Glutamatergic neuron (in vitro differentiated cells): Measurements from ENCODE around the gene SPDL1. TPM values are rescaled to one million over a fixed set of nuclear protein-coding genes. Genes with fewer than 3 reads are reported as not detected.

Experiments used
- DNase-seq: peaks from one replicate; pipeline ENCODE4 v3.0.0; 2022
- H3K27ac Mint-ChIP-seq: one replicate; pipeline ENCODE4 v1.8.0; 2020; ENCODE audit warnings: mild to moderate bottlenecking, mixed read lengths, inconsistent platforms; ENCODE audit not compliant: unreplicated experiment
- H3K27me3 Mint-ChIP-seq: one replicate; pipeline ENCODE4 v1.8.0; 2020; ENCODE audit warnings: mild to moderate bottlenecking, moderate library complexity, mixed read lengths, inconsistent platforms; ENCODE audit not compliant: unreplicated experiment
- H3K36me3 Mint-ChIP-seq: one replicate; pipeline ENCODE4 v1.8.0; 2020; ENCODE audit warnings: mild to moderate bottlenecking, mixed read lengths, inconsistent platforms; ENCODE audit not compliant: unreplicated experiment
- H3K4me1 Mint-ChIP-seq: one replicate; pipeline ENCODE4 v1.8.0; 2020; ENCODE audit warnings: mild to moderate bottlenecking, low read depth, mixed read lengths, inconsistent platforms; ENCODE audit not compliant: unreplicated experiment
- H3K4me3 Mint-ChIP-seq: one replicate; pipeline ENCODE4 v1.8.0; 2020; ENCODE audit warnings: mild to moderate bottlenecking, mixed read lengths, inconsistent platforms; ENCODE audit not compliant: unreplicated experiment
- H3K9me3 Mint-ChIP-seq: one replicate; pipeline ENCODE4 v1.8.0; 2020; ENCODE audit warnings: mild to moderate bottlenecking, moderate library complexity, mixed read lengths, inconsistent platforms; ENCODE audit not compliant: unreplicated experiment
- total RNA-seq: library from RNA; stranded (reverse); fragmentation: NEBNext Ultra II Directional; extraction: Animal tissue kit (Norgen Biotek cat#: 25700); gene quantifications from one replicate; pipeline ENCODE4 v1.2.1, GENCODE V29; 2021; ENCODE audit not compliant: unreplicated experiment
- TF ChIP-seq, protein P1 (sequence below): fragments of 200-600 bp; sonication (generic); IDR thresholded peaks from one replicate; pipeline ENCODE4 v1.5.0; 2021; ENCODE audit not compliant: partially characterized antibody, unreplicated experiment

SPDL1 gene
- total RNA-seq, 1 donor from 2014 or later = 19.0 TPM

DNA sequence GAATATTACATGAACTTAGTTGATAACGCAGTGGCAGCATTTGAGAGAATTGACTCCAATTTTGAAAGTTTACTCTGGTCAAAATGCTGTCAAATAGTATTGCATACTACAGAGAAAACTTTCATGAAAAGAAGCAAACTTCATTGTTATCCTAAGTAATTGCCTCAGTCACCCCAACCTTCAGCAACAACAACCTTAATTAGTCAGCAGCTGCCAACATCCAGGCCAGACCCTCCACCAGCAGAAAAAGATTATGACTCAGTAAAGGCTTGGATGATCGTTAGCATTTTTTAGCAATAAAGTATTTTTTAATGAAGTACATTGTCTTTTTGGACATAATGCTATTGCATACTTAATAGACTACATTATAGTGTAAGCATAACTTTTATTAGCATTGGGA, 40.8 kb upstream of the SPDL1 start:
- Mint-ChIP-seq H3K4me1 (no peaks in the 10 kb centered on the region), H3K4me3 (no peak overlapping the region), H3K9me3 (no peaks in the 10 kb centered on the region), H3K27me3 (no peaks in the 10 kb centered on the region), H3K36me3 (peaks cover 4% of the 10 kb centered on the region), H3K27ac (no peak overlapping the region)
- DNase-seq = no peak
- TF ChIP-seq, protein P1, sequence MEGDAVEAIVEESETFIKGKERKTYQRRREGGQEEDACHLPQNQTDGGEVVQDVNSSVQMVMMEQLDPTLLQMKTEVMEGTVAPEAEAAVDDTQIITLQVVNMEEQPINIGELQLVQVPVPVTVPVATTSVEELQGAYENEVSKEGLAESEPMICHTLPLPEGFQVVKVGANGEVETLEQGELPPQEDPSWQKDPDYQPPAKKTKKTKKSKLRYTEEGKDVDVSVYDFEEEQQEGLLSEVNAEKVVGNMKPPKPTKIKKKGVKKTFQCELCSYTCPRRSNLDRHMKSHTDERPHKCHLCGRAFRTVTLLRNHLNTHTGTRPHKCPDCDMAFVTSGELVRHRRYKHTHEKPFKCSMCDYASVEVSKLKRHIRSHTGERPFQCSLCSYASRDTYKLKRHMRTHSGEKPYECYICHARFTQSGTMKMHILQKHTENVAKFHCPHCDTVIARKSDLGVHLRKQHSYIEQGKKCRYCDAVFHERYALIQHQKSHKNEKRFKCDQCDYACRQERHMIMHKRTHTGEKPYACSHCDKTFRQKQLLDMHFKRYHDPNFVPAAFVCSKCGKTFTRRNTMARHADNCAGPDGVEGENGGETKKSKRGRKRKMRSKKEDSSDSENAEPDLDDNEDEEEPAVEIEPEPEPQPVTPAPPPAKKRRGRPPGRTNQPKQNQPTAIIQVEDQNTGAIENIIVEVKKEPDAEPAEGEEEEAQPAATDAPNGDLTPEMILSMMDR = no peak

DNA sequence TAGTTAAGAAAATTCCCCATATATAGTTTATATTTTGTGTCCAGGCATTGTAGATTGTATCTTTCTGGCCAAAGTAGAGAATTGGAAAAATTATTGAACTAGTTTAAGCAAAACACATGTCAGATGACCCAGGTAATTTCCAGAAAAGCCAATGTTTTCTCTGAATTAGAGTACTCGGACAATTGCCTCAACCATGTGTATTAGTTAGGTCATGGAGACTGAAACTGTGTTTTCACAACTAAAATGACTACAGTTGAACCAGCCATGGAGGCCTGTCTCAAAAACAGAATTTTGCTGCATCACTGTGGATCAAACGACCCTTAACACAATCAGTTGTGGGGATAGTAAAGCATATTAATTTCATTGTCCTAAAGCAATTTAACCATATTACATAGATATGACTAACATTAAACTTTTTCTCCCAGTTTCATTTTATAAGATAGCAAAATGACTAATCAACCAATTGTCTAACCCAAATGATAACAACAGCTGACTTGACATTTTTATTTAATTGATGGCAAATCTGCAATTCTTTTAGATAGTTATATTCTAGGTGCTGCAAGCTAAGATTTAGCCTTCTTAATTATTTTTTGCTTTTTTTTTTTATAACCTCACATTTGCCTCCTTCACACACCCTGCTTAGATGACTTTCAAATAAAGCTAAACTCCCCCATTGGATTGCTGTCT, 39.2 kb upstream of the SPDL1 start:
- Mint-ChIP-seq H3K27ac (no peak overlapping the region), H3K27me3 (no peaks in the 10 kb centered on the region), H3K9me3 (peaks cover 1% of the 10 kb centered on the region), H3K4me1 (no peaks in the 10 kb centered on the region), H3K4me3 (no peak overlapping the region), H3K36me3 (peaks cover 4% of the 10 kb centered on the region)
- TF ChIP-seq, protein P1 = no peak
- no peak for DNase-seq

DNA sequence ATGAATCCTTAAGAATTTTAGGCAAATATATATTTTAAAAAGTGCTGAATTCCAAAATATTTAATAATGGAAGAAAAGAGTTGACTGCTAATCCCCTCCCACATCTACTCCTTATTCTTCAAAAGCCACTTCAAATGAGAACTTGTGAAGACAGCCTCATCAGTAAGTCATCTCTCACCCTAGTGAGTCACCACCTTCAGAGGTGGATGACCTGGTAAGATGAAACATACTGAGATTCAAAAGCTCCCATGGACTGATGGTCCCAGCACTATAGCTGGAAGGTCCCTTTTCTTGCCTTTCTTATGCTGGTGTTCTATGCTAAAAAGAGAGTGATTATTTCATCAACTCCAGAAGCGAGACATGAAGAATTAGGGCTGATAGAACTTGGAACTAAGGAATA, 37.8 kb upstream of the SPDL1 start:
- Mint-ChIP-seq H3K4me3 (no peak overlapping the region), H3K27me3 (no peaks in the 10 kb centered on the region), H3K36me3 (peaks cover 4% of the 10 kb centered on the region), H3K4me1 (no peaks in the 10 kb centered on the region), H3K9me3 (peaks cover 1% of the 10 kb centered on the region), H3K27ac (no peak overlapping the region)
- TF ChIP-seq, protein P1 = no peak
- DNase-seq = no peak

DNA sequence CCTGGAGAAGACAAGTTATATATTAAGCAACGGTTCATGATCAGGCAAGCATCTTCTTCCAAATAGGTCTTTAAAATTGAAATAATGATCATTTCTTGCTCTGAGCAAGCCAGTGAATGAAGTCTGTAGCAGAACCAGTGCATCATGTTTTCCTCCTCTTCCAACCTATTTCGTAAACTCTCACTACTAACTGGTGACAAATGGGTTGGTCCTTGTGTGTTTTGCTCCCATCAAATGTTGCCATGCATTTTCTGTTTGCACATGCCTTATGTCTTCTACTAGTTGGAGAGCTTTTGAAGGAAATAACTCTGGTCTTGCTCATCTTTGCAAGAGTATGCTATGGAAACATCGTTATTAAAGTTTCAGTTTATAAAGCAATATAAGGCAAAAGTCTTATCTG, 37.2 kb upstream of the SPDL1 start:
- H3K4me3 Mint-ChIP-seq = no peak overlapping the region
- TF ChIP-seq, protein P1 = no peak
- H3K27me3 Mint-ChIP-seq = no peaks in the 10 kb centered on the region
- no peak for DNase-seq
- peaks cover 1% of the 10 kb centered on the region for H3K9me3 Mint-ChIP-seq
- no peak overlapping the region for H3K27ac Mint-ChIP-seq
- no peaks in the 10 kb centered on the region for H3K4me1 Mint-ChIP-seq
- H3K36me3 Mint-ChIP-seq = peaks cover under 1% of the 10 kb centered on the region

DNA sequence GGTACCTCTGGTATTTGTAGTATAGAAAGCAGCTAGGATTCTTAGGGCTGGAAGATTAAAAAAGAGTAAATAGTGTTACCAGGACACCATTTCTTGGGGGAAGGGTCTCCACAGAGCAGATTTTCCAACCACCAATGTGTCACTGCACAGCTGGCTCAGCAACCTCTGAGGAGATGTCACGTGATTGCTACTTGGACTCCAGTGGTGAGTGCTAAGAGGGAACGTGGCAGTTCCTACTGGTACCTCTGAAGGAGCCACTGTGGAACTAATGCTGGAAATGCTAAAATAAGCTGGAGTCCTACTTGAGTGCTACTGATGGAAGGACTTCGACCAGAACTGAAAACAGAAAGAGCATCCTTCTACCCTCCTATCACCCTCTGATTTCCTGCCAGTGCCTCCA, 36.1 kb upstream of the SPDL1 start:
- Mint-ChIP-seq H3K4me3 (no peak overlapping the region), H3K4me1 (no peaks in the 10 kb centered on the region), H3K27me3 (no peaks in the 10 kb centered on the region), H3K9me3 (peaks cover 1% of the 10 kb centered on the region), H3K36me3 (no peaks in the 10 kb centered on the region), H3K27ac (no peak overlapping the region)
- TF ChIP-seq, protein P1 = no peak
- DNase-seq = no peak
